ENCODE measurements around the gene COX19.

The COX19 gene

DNA sequence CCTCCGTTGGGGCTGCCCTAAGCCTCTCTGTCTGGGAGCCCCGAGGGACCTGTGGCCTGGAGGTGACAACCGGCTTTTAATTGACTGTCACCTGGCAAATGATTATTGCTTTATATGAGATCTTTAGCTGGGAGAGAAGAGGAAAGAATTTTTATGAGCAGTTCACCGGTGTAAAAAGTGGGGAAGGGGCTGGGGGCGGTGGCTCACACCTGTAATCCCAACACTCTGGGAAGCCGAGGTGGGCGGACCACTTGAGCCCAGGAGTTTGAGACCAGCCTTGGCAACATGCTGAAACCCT lies 2.6 kb upstream of the COX19 start:
- DNase-seq (ENCODE audit: low spot score) = no peak

DNA sequence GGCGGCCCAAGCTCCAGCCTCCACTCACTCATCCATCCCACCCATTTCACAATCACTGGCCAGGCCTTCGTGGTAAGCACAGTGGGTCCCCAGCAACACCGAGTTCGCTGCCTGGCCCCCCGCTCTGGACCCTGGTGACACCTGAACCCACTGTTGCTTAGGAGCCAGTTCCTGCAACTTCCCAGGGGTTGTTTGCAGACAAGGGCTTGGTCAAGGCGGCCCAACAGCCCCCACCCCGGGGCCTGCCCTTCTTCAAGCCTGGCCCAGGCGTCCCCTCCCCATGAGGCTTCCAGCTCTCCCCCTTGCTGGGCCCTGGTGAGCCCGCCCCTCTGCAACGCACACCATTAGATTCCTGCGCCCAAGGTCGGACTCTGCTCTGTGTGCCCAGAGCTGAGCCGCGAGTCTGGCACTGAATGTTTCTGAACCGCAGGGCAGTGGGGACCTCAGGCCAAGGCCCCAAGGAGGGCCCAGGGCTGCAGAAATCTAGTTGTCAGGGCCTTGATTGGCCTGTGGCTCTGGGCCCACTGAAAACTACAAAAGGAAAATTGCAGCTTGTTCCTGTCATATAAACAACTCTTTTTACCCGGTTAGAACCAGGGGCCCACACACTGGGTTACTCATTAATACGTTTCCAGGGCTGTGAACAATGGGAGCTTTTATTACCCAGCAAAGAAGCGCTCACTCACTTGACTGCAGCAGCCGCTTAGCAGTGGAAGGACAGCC lies 2.1 kb upstream of the COX19 start:
- peak; percentile 97 for DNase-seq (ENCODE audit: low spot score)

DNA sequence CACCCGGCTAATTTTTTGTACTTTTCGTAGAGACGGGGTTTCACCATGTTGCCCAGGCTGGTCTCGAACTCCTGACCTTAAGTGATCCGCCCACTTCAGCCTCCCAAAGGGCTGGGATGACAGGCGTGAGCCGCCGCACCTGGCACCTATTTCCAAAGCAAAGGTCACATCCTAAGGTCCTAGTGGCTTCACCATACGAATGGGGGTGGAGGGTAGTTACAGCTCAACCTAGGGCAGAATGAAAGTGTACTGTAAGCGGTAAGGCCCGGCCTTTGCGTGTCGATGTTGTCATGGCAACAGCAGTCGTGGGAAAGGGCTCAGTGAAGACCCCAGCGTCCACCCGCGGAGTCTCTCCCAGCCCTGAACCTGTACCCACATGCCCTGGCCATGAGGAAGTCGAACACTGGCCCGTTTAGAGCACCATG lies 1.6 kb upstream of the COX19 start:
- no peak for DNase-seq (ENCODE audit: low spot score)

- DNase-seq (ENCODE audit: low spot score) = no peak
These were observed 539 bp upstream of the COX19 start for GRCh38 chr7:975702-976473.

DNA sequence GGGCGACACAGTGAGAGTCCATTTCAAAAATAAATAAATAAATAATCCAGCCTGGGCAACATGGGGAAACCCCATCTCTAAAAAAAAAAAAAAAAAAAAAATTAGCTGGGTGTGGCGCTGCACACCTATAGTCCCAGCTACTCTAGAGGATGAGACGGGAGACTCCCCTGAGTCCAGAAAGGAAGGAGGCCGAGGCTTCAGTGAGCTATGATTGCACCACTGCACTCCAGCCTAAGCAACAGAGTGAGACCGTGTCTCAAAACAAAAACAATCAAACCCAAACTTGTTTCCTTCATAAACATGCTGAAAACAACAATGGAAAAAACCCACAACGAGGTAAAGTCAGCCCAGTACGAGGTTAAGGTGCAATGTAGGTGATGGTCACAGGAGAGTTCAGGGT lies 1.2 kb downstream of the COX19 start:
- DNase-seq (ENCODE audit: low spot score) = no peak

- DNase-seq (ENCODE audit: low spot score) = no peak
These were observed 2.0 kb downstream of the COX19 start for GRCh38 chr7:973312-973711.

DNA sequence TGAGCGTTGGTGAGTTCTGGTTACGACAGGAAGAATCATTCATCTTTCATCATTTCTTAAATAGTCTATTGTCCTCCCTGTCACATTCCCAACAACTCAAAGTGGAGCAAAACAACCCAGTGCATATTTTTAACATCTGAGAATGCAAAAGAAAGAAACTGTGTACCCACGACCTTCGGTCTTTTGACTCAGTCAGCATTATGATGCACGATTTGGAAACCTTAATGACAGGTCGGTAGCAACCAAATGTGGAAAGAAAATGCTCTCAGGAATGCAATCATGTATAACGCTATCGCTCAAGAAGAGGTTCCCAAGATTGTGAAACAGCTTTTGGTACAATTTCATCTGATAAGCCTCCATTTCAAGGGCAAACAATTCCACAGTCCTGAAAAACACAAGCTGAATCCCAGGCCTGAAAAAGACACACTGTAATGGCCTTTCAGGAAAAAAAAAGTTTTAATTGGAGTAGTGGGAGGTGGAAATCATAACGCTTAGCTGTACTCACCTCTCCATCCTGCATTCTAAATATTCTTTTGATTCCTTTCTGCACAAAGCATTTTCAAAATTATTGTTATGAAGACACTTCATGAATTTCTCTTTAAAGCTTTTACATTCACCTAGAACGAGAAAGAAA lies 2.6 kb downstream of the COX19 start:
- DNase-seq (ENCODE audit: low spot score) = no peak

- DNase-seq (ENCODE audit: low spot score) = no peak
These were observed 3.2 kb downstream of the COX19 start for GRCh38 chr7:972110-972509.

DNA sequence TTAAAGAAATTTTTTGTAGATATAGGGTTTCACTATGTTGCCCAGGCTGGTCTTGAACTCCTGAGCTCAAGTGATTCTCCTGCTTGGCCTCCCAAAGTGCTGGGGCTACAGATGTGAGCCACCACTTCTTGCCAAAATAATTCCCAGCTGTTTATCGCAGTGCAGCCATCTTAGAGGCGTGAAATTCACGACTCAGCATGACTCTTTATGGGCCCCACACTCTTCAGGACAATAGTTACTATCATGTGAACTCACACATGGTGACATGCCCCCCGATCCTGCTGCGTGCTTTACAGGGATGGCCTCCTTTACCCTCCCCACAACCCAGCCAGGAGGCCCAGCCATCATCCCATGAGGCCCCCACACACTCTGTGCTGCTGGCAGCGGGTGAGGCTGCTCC lies 4.6 kb downstream of the COX19 start:
- no peak for DNase-seq (ENCODE audit: low spot score)

- no peak for DNase-seq (ENCODE audit: low spot score)
These were observed 5.9 kb downstream of the COX19 start for GRCh38 chr7:969403-969802.

DNA sequence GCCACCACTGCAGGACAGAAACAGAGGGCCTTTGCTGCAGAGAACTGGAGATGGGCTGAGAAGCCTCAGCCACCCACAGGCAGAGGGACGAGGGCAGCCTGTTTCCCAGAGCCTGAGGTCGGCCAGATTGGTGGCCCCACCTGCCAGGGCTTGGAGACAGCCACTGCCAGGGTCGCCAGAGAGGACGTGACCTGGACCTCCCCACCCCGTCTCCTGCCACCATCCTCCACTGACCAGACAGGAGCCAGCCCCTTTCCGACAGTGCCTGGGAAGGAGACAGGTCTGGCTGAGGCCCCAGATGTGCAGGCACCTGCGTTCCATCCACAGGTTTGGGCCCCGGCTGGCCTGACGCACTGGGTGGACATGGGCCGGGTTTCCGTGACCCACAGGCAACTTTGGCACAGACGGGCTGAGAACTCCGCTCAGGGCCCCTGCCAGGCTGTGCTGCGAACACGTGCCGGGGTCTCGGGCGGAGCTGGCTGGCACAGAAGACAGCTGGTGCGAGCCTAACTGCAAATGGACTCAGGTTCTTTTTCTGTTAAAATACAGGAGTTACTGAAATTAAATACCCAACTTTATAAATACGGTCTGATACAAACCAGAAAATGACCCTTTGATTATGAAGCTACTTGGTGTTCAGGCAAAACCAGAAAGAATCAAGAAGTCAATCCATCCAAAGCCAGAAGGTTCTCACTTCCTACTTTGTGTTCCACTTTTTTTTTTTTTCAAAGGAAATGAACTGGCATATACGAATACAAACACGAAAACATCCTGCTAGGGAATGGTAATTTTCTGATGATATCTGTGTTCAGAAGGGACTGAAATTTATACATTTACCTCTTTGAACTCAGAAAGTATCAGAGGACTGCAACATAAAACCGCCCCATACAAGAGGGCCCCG lies 6.9 kb downstream of the COX19 start:
- no peak for DNase-seq (ENCODE audit: low spot score)

GRCh38 chr7:967361-968082 lies 7.8 kb downstream of the COX19 start:
- DNase-seq (ENCODE audit: low spot score) = no peak

DNA sequence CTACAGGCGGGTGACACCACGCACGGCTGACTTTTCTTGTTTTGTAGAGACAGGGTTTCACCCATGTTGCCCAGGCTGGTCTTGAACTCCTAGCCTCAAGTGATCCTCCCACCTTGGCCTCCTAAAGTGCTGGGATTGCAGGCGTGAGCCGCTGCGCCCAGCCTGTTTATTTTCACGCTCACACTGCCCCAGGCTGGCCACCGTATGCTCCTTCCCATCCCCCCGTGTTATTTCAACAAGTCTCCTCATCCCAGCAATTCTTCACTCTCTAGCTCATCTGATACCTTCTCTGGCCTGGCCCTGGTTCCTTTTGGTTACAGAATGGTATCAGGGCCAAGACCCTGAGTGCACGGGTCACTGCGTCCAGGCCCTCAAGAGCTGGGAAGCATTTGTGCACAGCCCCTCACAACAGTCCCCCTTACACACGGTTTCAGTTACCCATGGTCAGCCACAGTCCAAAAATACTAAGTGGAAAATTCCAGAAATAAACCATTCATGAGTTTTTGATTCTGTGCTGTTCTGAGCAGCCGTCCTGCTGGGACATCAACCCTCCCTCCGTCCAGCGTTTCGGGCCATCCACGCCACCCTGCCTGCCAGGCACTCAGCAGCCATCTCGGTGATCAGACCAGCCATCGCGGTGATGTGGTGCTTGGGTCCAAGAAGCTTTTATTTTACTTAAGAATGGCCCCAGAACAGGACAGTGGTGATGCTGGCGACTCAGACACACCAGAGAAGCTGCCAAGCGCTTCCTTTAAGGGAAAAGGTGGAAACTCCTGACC lies 8.9 kb downstream of the COX19 start:
- DNase-seq (ENCODE audit: low spot score) = no peak

DNA sequence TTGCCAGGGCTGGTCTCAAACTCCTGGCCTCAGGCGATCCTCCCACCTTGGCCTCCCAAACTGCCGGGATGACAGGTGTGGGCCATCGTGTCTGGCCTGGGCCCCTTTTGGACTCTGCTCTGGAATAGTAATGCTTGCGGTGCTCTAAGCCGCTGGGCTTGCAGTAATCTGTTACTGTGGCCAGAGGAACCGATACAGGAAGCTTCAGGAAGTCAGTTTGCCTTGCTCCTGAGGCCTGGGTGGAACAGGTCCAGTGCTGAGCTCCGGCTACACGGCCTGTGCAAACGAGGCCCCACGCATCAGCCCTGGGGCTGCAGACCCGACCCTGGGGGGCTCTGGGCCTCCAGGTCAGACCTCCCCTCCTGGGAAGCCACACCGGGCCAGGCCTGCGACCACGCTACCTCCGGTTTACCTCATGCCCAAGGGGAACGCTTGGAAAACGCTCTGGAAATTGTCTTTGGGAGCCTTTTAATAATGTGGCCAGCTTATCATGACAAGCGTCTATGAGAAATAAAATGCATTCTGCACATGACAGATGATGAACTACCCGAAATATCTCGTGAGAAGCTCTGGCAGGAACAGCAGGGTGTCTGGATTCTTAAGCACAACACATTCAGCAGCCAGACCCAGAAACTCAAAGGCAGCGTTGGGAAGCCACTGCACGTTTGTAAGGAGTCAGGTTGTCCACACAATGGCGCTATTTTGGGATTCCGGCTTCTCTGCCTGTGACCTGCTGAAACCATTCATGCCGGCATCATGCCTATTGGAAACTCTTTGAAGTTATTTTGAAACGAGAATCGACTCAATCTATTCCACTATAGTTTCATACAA lies 10.7 kb downstream of the COX19 start:
- peak; percentile 53 for DNase-seq (ENCODE audit: low spot score)

GRCh38 chr7:963236-964078 lies 11.9 kb downstream of the COX19 start:
- DNase-seq (ENCODE audit: low spot score) = no peak

- no peak for DNase-seq (ENCODE audit: low spot score)
These were observed 12.8 kb downstream of the COX19 start for GRCh38 chr7:962401-963081.

- DNase-seq (ENCODE audit: low spot score) = no peak
These were observed 13.6 kb downstream of the COX19 start for GRCh38 chr7:961546-962400.

Data from COLO829 (cell line).